ENCODE data around the gene GABPA. TPM values are rescaled to one million over a fixed set of nuclear protein-coding genes. Genes with fewer than 3 reads are reported as not detected.

GABPA gene
- polyA plus RNA-seq, 10 donors, result 27.4 to 39.6 (median 34.1) TPM

- no peak for DNase-seq
These were observed 71.3 kb downstream of the GABPA start for GRCh38 chr21:25806060-25806459.

GRCh38 chr21:25807191-25807590 lies 72.4 kb downstream of the GABPA start:
- DNase-seq, result no peak

- no peak for DNase-seq
These were observed 74.2 kb downstream of the GABPA start for GRCh38 chr21:25809013-25809412.

- DNase-seq, result no peak
These were observed 76.4 kb downstream of the GABPA start for GRCh38 chr21:25811186-25811585.

- no peak for DNase-seq
These were observed 79.1 kb downstream of the GABPA start for GRCh38 chr21:25813917-25814316.

GRCh38 chr21:25818121-25818520 lies 83.3 kb downstream of the GABPA start:
- no peak for DNase-seq

GRCh38 chr21:25818551-25818950 lies 83.8 kb downstream of the GABPA start:
- DNase-seq, result no peak

Other genes starting within 250 kb of the GABPA start
- 10 to 100 TPM; 27.3 to 36.0 (median 31.3) TPM for gene MRPL39, start 127.5 kb upstream of the GABPA start, polyA plus RNA-seq (ENCODE audit: insufficient read length in 10 of 10)
- gene JAM2, start 95.7 kb upstream of the GABPA start, polyA plus RNA-seq (ENCODE audit: insufficient read length in 10 of 10), result 10 to 100 TPM; 31.3 to 55.2 (median 43.1) TPM
- gene ATP5PF, start 68 bp upstream of the GABPA start, polyA plus RNA-seq (ENCODE audit: insufficient read length in 10 of 10), result 100 to 1,000 TPM; 241 to 304 (median 251) TPM

Data from muscle of back (tissue), 11 donors.